Measurements from ENCODE around the gene PRKCQ.
"Not testable (repeated sequence)": the region's sequence is repeated elsewhere in the genome, so short reads cannot be mapped to it uniquely, and the experiment has no call there.

The PRKCQ gene

DNA sequence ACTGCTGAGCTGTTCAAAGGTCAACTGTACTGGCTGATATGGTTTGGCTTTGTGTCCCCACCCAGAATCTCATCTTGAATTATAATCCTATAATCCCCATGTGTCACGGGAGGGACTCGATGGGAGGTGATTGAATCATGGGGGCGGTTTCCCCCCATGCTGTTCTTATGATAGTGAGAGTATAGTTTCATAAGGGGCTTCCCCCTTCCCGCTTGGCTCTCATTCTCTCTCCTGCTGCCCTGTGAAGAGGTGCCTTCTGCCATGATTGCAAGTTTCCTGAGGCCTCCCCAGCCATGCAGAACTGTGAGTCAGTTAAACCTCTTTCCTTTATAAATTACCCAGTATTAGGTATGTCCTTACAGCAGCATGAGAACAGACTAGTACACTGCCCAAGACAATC lies 140.2 kb downstream of the PRKCQ start:
- not testable (repeated sequence) for DNase-seq

DNA sequence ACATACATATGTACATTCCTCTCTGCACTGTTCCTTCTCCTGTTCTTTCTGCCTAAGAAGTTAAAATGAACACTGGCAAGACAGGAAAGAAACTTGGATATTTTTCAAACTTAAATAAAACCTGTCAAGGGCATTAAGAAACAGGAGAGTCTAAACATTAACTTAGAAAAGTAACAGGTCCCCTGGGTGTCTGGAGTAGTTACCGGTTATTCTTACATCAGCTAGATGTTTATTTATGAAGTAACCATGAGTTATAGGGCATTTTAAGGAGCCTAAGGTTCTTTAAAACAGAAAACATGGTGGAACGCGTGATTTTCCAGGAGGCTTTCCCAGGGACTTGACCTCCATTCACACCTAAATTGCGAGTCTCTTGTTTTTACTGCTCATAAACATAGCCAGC lies 148.2 kb downstream of the PRKCQ start:
- DNase-seq = no peak

DNA sequence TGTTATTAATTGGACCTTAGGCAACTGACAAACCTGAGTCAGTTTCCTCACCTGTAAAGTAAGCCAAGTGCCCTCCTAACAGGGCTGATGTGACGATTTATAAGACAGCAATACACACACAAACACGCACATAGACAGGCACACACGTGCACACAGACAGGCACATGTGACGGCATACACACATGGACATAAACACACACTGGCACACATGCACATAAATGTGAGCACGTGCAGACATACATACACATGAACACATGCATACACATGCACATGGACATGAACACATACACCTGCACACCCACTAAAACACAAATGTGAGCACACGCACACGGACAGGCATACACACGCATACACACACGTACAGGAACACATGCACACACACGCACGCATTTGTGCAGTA lies 148.9 kb downstream of the PRKCQ start:
- DNase-seq = no peak

DNA sequence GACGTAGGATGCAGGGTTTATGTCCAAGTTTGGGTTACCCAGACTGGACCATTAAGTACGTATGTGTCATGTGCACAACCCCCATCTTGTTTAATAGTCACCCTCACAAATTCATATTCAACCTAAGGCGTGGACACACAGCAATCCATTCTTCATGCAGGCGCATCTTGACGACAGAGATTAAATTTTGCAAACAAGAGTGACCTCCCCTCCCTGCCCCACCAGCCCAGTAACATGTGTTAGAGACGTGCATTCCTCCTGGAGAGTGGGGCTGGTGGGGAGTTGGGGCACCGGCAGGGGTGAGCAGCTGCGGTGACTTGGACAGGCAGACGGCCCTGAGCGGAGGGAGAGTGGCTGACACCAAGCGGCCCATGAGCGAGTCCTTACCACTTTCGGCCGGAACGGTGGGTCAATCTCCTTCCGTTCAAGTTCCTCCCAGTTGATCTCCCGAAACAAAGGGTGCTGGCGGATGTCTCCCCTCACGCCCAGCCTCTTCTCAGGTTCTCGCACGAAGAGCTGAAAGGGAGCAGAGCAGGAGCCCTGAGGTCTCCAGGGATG lies 149.6 kb downstream of the PRKCQ start:
- DNase-seq = no peak

DNA sequence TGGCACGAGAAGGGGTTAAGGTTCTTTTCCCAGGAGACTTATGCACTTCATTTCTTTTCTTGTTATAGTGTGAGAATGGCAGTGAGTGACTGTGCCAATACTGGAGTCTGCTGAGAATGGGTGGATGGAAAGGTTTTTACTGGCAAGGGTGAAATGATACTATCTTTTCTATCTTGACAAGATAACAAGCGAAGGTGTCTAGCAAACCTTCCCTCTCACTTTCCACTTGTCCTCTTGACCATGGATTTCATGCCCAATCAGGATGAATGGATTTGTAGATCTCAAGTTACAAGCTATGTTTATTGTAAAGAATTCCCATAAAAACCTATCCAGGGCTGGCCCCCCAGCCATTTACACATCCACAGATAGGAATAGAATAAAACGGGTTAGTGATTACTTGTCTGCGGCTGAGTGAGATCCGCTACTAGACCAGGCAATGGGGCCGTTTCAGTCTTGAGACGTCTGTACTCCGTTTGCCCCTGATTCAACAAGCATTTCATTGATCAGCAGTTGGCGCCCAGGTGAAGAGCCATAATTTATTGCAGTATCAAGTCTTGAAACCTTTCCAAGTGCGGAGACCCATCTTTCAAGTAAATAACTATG lies 152.6 kb downstream of the PRKCQ start:
- DNase-seq = no peak

DNA sequence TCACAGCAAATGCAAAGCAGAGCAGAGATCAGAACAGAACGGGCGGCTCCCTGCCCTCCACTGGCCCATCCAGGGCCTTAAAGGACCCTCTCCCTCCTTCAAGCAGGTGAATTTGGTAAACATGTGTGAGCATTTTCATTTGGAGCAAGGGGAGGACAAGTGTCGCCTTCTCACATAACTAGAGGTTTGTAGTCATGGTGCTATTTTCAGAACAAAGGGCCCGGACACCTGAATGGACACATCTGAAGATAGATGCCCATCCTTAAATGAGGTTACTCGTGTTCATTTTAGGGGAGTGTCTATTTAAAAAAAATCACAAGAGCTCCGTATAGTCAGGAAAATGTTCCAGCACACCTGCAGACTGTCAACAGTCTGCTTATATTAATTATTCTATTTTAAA lies 153.8 kb downstream of the PRKCQ start:
- no peak for DNase-seq

DNA sequence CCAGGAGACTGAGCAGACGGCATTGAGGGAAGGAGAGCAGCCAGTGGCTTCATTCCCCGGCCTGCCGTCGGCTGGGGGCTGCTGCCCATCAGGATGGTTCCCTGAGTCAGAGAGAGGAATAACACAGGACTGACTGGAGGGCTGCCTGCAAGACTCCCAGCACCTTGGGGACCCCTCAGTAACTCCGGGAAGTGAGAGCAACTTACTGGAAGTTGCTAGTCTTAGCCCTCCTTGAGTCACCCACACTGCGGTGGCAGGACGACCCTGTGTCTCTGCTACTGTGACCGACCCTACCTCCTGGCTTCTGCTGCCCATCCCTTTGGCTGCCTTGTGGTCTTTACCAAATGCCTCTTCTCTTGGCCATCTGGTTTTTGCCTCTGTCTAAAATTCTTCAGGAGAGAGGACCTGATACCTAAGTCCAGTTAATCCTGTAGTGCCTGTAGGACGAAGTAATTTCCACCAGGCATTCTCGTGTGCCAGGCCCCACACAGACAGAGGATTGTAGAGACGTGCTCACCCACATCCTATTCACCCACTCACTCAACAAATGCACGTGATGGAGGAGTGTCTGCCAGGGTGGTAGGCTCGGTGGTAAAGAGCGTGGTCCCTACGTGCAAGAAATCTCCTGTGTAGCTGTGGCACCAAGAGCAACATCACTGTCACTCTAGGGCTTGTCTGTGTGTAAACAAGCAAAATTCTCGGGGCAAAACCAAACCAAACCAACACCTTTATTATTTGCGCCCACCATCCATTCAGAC lies 156.5 kb downstream of the PRKCQ start:
- DNase-seq = no peak

DNA sequence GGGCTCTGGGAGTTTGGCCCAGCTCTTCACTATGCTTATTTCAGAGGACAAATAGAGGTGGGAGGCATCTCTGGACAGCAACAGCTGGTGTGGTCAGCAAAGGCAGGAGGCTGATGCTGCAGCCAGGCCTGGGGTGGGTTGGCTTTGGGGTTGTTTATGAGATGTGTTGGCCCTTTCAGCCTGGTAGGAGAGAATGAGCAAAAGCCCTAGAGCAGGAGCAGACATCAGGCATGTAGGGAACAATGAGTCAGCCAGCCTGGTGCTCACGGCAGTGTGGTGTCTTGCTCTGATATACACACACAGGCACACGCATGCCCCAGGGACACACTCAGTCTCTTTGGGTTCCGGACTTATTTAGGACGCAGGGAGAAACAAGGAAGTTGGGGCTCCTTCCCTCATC lies 157.1 kb downstream of the PRKCQ start:
- no peak for DNase-seq

DNA sequence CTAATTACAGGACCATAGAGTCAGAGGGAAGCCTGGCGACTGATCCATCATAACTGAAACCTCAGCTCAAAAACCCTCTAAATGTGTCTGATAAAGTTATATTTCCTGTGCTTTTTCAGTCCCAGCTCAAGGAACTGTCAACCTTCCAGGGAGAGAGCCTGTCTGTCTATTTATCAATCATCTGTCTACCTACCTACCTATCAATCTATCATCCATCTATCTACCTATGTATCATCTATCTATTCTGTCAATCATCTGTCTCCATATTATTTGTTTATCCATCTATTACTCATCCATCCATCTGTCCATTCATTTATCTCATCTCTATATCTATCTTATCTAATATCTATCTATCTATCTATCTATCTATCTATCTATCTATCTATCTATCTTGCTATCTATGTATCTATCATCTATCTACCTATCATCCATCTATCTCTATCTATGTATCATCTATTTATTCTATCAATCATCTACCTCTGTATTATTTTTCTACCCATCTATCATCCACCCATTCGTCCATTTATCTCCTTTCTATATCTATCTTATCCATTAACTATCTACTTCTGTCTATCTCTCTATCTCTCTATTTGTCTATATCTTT lies 161.4 kb downstream of the PRKCQ start:
- DNase-seq = no peak

DNA sequence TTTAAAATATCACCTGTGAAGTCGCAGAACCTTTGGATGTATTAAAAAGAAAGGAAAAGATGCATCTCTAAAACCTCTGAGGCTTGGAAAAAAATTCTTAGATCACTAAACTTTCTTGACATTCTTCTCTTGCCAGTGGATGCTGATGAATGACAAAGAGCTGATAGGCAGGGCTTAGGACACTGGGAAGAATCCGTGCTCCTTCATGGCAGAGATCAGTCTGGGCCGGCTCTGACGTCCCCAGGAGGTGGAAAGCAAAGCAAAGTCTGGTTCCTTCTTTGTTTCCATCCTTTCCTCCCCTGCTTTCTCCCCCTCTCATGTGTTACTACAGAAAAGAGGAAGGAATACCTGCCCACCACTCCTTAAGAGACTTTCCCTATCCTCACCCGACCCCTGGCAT lies 161.9 kb downstream of the PRKCQ start:
- DNase-seq = no peak

DNA sequence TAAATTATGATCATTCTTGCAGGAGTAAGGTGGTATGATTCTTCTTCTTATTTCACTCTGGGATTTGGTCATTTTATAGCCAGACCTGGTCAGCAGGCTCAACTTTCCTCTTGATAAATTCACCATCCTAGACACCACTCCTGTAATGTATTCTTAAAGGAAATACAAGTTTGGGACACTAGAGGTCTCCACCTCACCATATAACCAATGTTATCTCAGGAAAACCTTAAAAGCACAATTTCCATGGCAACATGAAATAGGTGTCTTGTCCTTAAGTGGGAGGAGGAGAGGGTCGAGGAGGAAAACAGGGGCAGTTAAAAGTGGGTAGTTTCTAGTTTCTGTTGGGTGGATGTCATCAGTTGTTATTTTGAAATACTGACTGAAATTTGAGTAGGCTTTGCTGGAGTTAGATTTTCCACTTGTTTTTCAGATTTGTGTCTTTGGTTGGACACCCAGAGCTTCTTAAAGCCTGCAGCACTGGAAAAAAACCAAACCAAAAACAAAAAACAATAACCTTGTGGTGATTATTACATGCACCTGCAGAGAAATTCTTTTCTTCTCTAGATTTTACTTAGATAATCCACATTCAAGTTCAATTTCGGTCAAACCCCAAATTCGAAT lies 163.1 kb downstream of the PRKCQ start:
- DNase-seq = no peak

DNA sequence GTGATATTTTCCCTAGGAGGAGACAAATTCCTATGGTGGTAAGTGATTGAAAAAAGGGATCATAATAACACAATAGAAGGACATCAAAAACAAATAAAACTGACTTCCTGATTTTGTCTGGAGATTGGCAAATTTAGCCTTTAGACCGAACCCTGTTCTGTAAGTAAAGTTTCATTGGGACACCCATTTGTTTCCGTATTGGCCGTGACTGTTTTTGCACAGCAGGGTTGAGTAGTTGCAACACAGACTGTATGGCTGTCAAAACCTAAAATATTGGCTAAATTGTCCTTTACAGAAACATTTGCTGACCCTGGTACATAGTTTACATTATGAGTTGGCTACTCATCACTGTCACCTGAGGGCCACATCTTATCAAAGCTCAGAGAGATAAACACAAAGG lies 168.6 kb downstream of the PRKCQ start:
- DNase-seq = no peak

DNA sequence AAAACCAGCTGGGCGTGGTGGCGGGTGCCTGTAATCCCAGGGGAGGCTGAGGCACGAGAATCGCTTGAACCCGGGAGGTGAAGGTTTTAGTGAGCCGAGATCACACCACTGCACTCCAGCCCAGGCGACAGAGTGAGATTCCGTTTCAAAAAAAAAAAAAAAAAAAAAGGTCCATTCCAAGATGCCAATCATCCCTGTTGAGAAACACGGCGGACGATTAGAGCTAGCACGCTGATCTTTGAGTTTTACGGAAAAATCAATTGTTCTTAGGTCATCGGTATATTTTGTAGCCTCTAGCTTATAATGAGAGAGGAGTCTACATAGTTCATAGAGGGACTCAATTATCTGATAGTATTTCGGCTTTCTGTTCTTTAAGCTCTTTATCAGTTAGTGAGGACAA lies 169.2 kb downstream of the PRKCQ start:
- no peak for DNase-seq

DNA sequence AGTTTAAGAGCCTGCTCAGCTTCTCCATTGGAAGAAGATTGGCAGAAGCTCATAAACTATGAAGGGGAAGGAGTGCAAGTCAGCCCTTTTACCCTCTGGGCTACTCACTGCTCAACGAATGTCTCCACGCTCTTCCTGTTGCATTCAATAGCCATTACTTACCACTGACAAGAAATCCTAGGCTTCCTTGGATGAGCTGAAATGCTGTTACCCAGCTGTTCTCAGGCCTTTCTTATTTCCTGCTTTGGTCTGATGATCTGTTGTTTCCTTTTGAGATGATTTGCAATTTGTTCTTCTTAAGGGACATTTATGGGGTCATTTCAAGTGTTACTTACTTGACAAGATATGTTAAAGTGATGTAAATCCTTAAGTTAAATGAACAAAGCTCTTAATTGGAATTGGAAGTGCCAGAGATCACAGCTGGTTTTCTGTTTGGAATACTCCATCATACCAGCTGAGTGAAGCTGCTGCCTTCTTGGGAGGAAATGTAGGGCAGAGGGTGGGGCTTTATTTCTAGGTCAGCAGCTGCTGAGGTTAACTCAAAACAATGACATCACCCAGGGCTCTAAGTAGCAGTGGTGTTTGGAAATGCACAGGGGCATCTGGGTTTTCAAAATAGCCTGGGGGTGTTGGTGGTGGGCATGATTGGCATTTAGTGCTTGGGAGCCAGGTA lies 170.0 kb downstream of the PRKCQ start:
- DNase-seq = peak; percentile 50

DNA sequence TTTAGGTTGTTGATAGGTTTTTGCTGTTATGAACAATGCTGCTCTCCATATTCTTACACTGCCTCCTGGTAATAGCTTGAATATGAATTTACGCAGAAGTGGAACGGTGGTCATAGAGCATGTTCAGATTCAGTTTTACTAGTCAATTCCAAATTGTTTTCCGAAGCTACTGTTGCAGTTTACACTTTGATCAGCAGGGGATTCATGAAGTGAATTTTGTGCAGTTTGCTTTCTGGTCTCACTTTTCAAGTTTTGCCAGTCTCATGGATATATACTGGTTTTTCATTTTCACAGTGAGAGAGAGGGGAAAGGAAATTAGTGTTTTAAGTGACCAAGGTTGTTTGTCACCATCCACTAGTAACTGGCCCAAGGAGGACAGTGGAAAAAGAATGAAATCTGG lies 171.3 kb downstream of the PRKCQ start:
- no peak for DNase-seq

DNA sequence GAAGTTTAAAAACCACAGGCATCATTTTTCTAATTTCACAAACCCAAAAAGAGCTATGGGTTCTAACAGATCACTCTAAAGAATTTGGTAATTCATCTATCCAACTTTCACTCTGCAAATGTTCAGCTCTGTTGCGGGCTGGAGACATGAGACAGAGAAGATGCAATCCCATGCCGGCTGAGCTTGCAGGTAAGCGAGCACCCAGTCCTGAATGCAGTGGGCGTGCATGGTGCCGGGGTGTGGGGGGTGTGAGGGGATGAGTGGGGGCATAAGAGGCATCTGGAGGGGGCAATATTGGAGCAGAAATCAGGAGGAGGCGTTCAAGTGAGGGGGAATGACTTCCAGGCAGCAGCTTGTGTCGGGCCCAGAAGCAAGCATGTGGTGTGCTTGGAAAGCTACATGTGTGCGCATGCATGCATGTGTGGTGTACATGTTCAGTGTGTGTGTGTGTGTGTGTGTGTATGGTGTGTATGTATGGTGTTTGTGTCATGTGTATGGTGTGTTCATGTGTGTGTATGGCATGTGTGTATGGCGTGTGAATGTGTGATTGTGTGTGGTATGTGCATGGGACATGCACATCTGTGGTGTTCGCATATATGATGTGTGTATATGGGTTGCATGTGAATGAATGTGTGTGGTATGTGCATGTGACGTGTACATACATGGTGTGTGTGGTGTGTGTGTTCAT lies 172.9 kb downstream of the PRKCQ start:
- no peak for DNase-seq

DNA sequence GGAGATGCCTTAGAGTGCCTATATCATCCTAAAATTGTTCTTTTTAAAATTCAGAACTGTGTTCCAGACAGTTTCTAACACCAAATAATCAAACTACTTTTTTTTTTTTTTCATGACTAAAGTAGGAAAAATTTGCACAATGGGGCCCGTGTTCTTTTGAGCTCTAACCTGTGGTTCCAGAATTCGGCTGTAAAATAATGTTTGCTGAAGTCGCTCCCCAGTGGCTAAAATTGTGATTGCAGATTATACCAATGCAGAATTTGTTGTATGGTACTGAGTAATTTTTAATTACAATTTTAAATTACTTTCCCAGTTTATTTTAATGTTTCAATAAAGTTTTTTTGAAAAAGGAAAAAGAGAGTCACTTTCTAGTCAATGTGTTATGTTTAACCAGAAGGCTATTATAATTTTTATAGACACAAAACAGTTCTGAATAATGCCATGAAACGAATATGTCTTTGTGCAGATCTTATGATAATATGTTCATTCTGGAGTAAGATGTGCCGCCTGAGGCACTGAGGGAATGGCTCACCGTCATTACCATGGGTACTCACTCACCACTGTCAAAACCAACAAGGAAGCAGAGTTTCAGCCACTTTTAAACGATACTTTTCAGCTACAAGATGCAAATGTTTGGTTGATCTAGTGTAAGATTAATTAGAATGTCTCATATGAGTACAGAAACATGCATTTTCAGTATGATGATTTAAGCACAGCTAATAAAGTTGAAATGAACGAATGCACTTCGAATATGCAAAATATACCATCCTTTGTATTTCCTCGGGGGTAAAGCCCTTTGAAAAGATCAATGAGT lies 173.6 kb downstream of the PRKCQ start:
- DNase-seq = no peak

DNA sequence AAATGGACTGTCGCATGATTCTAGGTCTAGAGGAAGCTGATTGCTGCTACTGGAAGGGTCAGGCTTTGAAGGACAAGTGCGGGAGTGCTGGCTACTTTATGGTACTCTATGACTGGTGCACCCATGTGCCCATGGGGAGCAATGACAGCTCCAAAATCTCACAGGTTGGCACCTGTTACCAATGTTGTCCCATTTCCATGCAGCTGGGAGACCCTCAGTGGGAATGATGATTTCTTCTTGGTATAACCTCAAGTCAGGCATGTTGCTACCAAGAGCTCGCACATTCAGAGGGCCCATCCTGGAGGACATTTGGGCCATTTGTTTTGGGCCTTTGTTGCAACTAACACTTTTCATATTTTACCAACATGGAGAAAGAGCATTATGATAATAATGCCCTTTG lies 174.4 kb downstream of the PRKCQ start:
- DNase-seq = no peak

DNA sequence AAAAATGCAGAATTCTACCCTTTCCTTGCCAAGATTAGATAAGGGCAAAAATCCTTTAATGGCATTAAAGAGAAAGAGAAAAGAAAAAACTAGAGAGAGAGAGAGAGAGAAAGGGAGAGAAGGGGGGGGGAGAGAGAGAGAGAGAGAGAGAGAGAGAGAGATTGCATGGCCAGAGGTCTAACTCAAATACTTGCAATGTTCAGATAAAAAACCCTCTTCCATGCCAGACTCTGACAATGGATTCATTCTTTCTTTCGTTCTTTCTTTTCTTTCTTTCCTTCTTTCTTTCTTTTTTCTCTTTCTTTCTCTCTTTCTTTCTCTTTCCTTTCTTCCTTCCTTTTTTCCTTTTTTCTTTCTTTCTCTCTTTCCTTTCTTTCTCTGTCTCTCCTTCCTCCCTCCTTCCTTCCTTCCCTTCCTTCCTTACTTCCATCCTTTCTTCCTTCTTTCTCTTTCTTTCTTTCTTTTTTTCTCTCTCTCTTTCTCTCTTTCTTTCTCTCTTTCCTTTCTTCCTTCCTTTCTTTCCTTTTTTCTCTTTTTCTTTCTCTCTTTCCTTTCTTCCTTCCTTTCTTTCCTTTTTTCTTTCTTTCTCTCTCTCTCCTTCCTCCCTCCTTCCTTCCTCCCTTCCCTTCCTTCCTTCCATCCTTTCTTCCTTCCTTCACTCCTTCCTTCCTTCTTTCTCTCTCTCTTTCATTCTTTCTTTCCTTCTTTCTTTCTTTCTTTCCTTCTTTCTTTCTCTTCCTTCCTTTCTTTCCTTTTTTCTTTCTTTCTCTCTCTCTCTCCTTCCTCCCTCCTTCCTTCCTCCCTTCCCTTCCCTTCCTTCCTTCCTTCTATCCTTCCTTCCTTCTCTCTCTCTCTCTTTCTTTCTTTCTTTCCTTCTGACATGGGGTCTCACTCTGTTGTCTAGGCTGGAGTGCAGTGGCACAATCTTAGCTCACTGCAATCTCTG lies 175.7 kb downstream of the PRKCQ start:
- DNase-seq = no peak

DNA sequence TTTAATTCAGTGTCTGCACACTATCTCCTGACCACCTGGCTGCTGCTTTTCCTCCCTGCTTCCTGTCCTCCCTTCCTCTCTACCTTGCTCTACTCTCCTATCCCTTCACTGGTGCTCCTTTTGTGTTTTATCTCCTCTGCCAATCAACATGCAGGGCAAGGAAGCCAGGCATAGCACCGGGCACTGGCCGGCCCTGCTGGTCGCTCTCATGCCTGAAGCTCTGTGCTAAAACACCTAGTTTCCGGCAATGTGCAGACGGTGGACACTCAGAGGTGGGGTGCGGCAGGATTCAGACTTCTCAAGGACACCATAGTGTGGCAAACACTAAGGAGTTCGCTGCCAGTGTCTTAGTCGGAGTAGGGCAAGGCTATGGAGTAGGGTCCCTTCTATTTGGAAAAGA lies 177.1 kb downstream of the PRKCQ start:
- DNase-seq = no peak

DNA sequence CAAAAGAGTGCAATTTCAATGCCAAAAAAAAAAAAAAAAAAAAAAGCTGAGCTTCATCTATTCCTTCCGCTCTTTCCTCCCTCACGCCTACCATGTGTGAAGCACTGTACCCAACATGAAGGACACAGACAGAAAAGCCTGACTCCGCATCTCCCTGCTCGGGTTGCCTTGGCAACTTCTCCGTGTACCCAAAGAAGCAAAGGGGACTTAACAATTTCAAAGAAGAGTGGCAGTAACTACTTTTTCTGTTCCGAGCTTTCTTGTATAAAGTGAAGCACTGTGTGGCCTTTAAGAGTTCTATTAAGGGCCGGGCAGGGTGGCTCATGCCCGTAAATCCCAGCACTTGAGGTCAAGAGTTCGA lies 177.7 kb downstream of the PRKCQ start:
- no peak for DNase-seq

Data from CD4-positive, alpha-beta T cell treated with Interferon gamma for 1 hour (primary cell).